CD8-positive, alpha-beta memory T cell (primary cell): Measurements from ENCODE around the gene CLNK. TPM values are rescaled to one million over a fixed set of nuclear protein-coding genes. Genes with fewer than 3 reads are reported as not detected.

Experiments used
- CTCF ChIA-PET: fragments of 350-600 bp; sonication (Branson Sonifier 250); formaldehyde crosslinking; loops from one replicate; lab custom pipeline; 2021; ENCODE audit warnings: antibody characterized with exemption; lab: Charles Lee
- POLR2A ChIA-PET: fragments of 350-600 bp; sonication (Branson Sonifier 250); formaldehyde crosslinking; loops from one replicate; lab custom pipeline; 2021; ENCODE audit warnings: antibody characterized with exemption; lab: Charles Lee
- DNase-seq, 5 donors: peaks; one replicate each; pipeline versions ENCODE4 v3.0.0 to v3.0.0-alpha.2; 2020 to 2022; ENCODE audit warnings: mixed read lengths in 1 of 5
- H3K27ac ChIP-seq: one replicate; pipeline ENCODE4 v1.7.0; 2013; ENCODE audit warnings: low read depth, mild to moderate bottlenecking, low read length, moderate library complexity
- H3K27me3 ChIP-seq: 2 replicates; pipeline ENCODE4 v1.7.0; 2013; ENCODE audit warnings: low read length, mild to moderate bottlenecking; ENCODE audit not compliant: insufficient read depth, poor library complexity, severe bottlenecking
- H3K36me3 ChIP-seq: 2 replicates; pipeline ENCODE4 v1.7.0; 2013; ENCODE audit warnings: mild to moderate bottlenecking, low read length, moderate library complexity; ENCODE audit not compliant: insufficient read depth
- H3K4me1 ChIP-seq: 2 replicates; pipeline ENCODE4 v1.7.0; 2013; ENCODE audit warnings: mild to moderate bottlenecking, low read length, moderate library complexity; ENCODE audit not compliant: insufficient read depth
- H3K4me3 ChIP-seq: 2 replicates; pipeline ENCODE4 v1.7.0; 2013; ENCODE audit warnings: mild to moderate bottlenecking, low read length
- H3K9me3 ChIP-seq: 2 replicates; pipeline ENCODE4 v1.7.0; 2013; ENCODE audit warnings: mild to moderate bottlenecking, low read length
- H3K27ac Mint-ChIP-seq, 8 donors: one replicate each; pipeline ENCODE4 v1.8.0; 2020 to 2021; ENCODE audit warnings: mixed read lengths in 8 of 8, mild to moderate bottlenecking in 6 of 8, inconsistent platforms in 3 of 8, moderate library complexity in 3 of 8
- H3K27me3 Mint-ChIP-seq, 2 donors: one replicate each; pipeline ENCODE4 v1.8.0; 2020 to 2021; ENCODE audit warnings: mixed read lengths in 2 of 2, mild to moderate bottlenecking in 1 of 2, moderate library complexity in 1 of 2
- H3K36me3 Mint-ChIP-seq, 3 donors: one replicate each; pipeline ENCODE4 v1.8.0; 2020 to 2021; ENCODE audit warnings: mixed read lengths in 3 of 3, inconsistent platforms in 1 of 3, mild to moderate bottlenecking in 1 of 3
- H3K4me1 Mint-ChIP-seq, 3 donors: one replicate each; pipeline ENCODE4 v1.8.0; 2020 to 2021; ENCODE audit warnings: mixed read lengths in 3 of 3, inconsistent platforms in 1 of 3, mild to moderate bottlenecking in 1 of 3
- H3K4me3 Mint-ChIP-seq, 7 donors: one replicate each; pipeline ENCODE4 v1.8.0; 2020 to 2021; ENCODE audit warnings: mixed read lengths in 7 of 7, mild to moderate bottlenecking in 6 of 7, moderate library complexity in 4 of 7, inconsistent platforms in 2 of 7
- H3K9me3 Mint-ChIP-seq, 5 donors: one replicate each; pipeline ENCODE4 v1.8.0; 2020 to 2022; ENCODE audit warnings: mixed read lengths in 5 of 5, mild to moderate bottlenecking in 3 of 5, moderate library complexity in 2 of 5, inconsistent platforms in 1 of 5
- polyA plus RNA-seq: library from polyadenylated mRNA; unstranded; fragments of 300-500 nt; fragmentation: Illumina TruSeq; gene quantifications from one replicate; pipeline ENCODE4 v1.2.3, GENCODE V29; 2021
- total RNA-seq, 2 experiments: library from RNA; stranded (reverse); gene quantifications; one replicate each; pipeline ENCODE4 v1.2.3, GENCODE V29; 2021

Gene CLNK
- total and polyA plus RNA-seq, 3 experiments from 2014 or later = 0.11 to 0.31 TPM; not detected in 1

- CTCF ChIA-PET = no interaction called here
- no peak for DNase-seq
- Histone ChIP-seq H3K4me1 (no peaks in the 10 kb centered on the region), H3K27ac (no peak overlapping the region), H3K9me3 (no peaks in the 10 kb centered on the region), H3K36me3 (no peaks in the 10 kb centered on the region), H3K27me3 (no peaks in the 10 kb centered on the region), H3K4me3 (no peak overlapping the region)
- POLR2A ChIA-PET = no interaction called here
- peaks cover 0 to under 1% (median 0%) of the 10 kb centered on the region in 5 donors for H3K9me3 Mint-ChIP-seq
- H3K27me3 Mint-ChIP-seq = no peaks in the 10 kb centered on the region
- no peaks in the 10 kb centered on the region for H3K4me1 Mint-ChIP-seq
- no peaks in the 10 kb centered on the region for H3K36me3 Mint-ChIP-seq
- no peak overlapping the region for H3K27ac Mint-ChIP-seq
- H3K4me3 Mint-ChIP-seq = no peak overlapping the region
Observed at GRCh38 chr4:10698172-10698571, 13.6 kb upstream of the CLNK start.

- H3K36me3 Mint-ChIP-seq = no peaks in the 10 kb centered on the region
- no peaks in the 10 kb centered on the region for H3K4me1 ChIP-seq
- peaks cover 0 to 3% (median 0%) of the 10 kb centered on the region in 5 donors for H3K9me3 Mint-ChIP-seq
- no peaks in the 10 kb centered on the region for H3K27me3 Mint-ChIP-seq
- H3K9me3 ChIP-seq = no peaks in the 10 kb centered on the region
- no peak for DNase-seq
- no peaks in the 10 kb centered on the region for H3K27me3 ChIP-seq
- H3K4me3 ChIP-seq = no peak overlapping the region
- no peak overlapping the region for H3K27ac Mint-ChIP-seq
- H3K4me3 Mint-ChIP-seq = no peak overlapping the region
- CTCF ChIA-PET = no interaction called here
- H3K27ac ChIP-seq = no peak overlapping the region
- POLR2A ChIA-PET = no interaction called here
- H3K36me3 ChIP-seq = no peaks in the 10 kb centered on the region
- H3K4me1 Mint-ChIP-seq = no peaks in the 10 kb centered on the region
Observed at GRCh38 chr4:10697086-10697485, 12.5 kb upstream of the CLNK start.

- no peaks in the 10 kb centered on the region for H3K4me1 Mint-ChIP-seq
- Histone ChIP-seq H3K4me3 (no peak overlapping the region), H3K4me1 (no peaks in the 10 kb centered on the region), H3K27ac (no peak overlapping the region), H3K27me3 (no peaks in the 10 kb centered on the region), H3K9me3 (no peaks in the 10 kb centered on the region), H3K36me3 (no peaks in the 10 kb centered on the region)
- no peak overlapping the region for H3K27ac Mint-ChIP-seq
- peaks cover 0 to 3% (median 0%) of the 10 kb centered on the region in 5 donors for H3K9me3 Mint-ChIP-seq
- no peaks in the 10 kb centered on the region for H3K27me3 Mint-ChIP-seq
- H3K36me3 Mint-ChIP-seq = no peaks in the 10 kb centered on the region
- CTCF ChIA-PET = no interaction called here
- no peak overlapping the region for H3K4me3 Mint-ChIP-seq
- no peak for DNase-seq
- POLR2A ChIA-PET = no interaction called here
Observed at GRCh38 chr4:10696253-10696652, 11.7 kb upstream of the CLNK start.

GRCh38 chr4:10694828-10695209 is 10.3 kb upstream of the CLNK start:
- Histone ChIP-seq H3K27me3 (no peaks in the 10 kb centered on the region), H3K9me3 (no peaks in the 10 kb centered on the region), H3K27ac (no peak overlapping the region), H3K4me1 (no peaks in the 10 kb centered on the region), H3K4me3 (no peak overlapping the region), H3K36me3 (no peaks in the 10 kb centered on the region)
- no peaks in the 10 kb centered on the region for H3K36me3 Mint-ChIP-seq
- POLR2A ChIA-PET = no interaction called here
- no peak for DNase-seq
- no peak overlapping the region for H3K4me3 Mint-ChIP-seq
- CTCF ChIA-PET = no interaction called here
- H3K27me3 Mint-ChIP-seq = no peaks in the 10 kb centered on the region
- H3K27ac Mint-ChIP-seq = no peak overlapping the region
- no peaks in the 10 kb centered on the region for H3K4me1 Mint-ChIP-seq
- peaks cover 0 to 3% (median 0%) of the 10 kb centered on the region in 5 donors for H3K9me3 Mint-ChIP-seq

GRCh38 chr4:10694151-10694827 is 9.7 kb upstream of the CLNK start:
- DNase-seq = no peak
- H3K4me3 ChIP-seq = no peak overlapping the region
- H3K36me3 ChIP-seq = no peaks in the 10 kb centered on the region
- no peaks in the 10 kb centered on the region for H3K36me3 Mint-ChIP-seq
- H3K9me3 ChIP-seq = no peaks in the 10 kb centered on the region
- no peak overlapping the region for H3K27ac ChIP-seq
- no peaks in the 10 kb centered on the region for H3K4me1 Mint-ChIP-seq
- CTCF ChIA-PET = no interaction called here
- no peaks in the 10 kb centered on the region for H3K27me3 Mint-ChIP-seq
- no peak overlapping the region for H3K4me3 Mint-ChIP-seq
- peak overlapping the region in 1 of 8 donors; percentile 16 for H3K27ac Mint-ChIP-seq
- H3K27me3 ChIP-seq = no peaks in the 10 kb centered on the region
- POLR2A ChIA-PET = no interaction called here
- no peaks in the 10 kb centered on the region for H3K4me1 ChIP-seq
- peaks cover 0 to 3% (median 0%) of the 10 kb centered on the region in 5 donors for H3K9me3 Mint-ChIP-seq

- H3K4me1 ChIP-seq = no peaks in the 10 kb centered on the region
- no peaks in the 10 kb centered on the region for H3K36me3 ChIP-seq
- Mint-ChIP-seq H3K27ac (no peak overlapping the region), H3K4me1 (no peaks in the 10 kb centered on the region), H3K36me3 (no peaks in the 10 kb centered on the region), H3K9me3 (peaks cover 0 to 3% (median 0%) of the 10 kb centered on the region in 5 donors), H3K4me3 (no peak overlapping the region), H3K27me3 (no peaks in the 10 kb centered on the region)
- H3K4me3 ChIP-seq = no peak overlapping the region
- ChIA-PET POLR2A (no interaction called here), CTCF (no interaction called here)
- no peaks in the 10 kb centered on the region for H3K27me3 ChIP-seq
- H3K27ac ChIP-seq = no peak overlapping the region
- no peak for DNase-seq
- no peaks in the 10 kb centered on the region for H3K9me3 ChIP-seq
Observed at GRCh38 chr4:10691651-10692050, 7.1 kb upstream of the CLNK start.

GRCh38 chr4:10690185-10690907 is 5.8 kb upstream of the CLNK start:
- no peaks in the 10 kb centered on the region for H3K27me3 Mint-ChIP-seq
- CTCF ChIA-PET = no interaction called here
- no peak for DNase-seq
- Histone ChIP-seq H3K36me3 (no peaks in the 10 kb centered on the region), H3K27ac (no peak overlapping the region), H3K27me3 (no peaks in the 10 kb centered on the region), H3K4me1 (no peaks in the 10 kb centered on the region), H3K9me3 (no peaks in the 10 kb centered on the region), H3K4me3 (no peak overlapping the region)
- no peak overlapping the region for H3K27ac Mint-ChIP-seq
- no peaks in the 10 kb centered on the region for H3K36me3 Mint-ChIP-seq
- H3K4me3 Mint-ChIP-seq = no peak overlapping the region
- no peaks in the 10 kb centered on the region for H3K4me1 Mint-ChIP-seq
- POLR2A ChIA-PET = no interaction called here
- H3K9me3 Mint-ChIP-seq = peaks cover 0 to 3% (median 0%) of the 10 kb centered on the region in 5 donors

GRCh38 chr4:10688846-10689245 is 4.3 kb upstream of the CLNK start:
- Mint-ChIP-seq H3K4me3 (no peak overlapping the region), H3K27ac (peak overlapping the region in 1 of 8 donors; percentile 67), H3K4me1 (peaks cover 0 to 3% (median 0%) of the 10 kb centered on the region in 3 donors), H3K9me3 (peaks cover 0 to 3% (median 0%) of the 10 kb centered on the region in 5 donors), H3K27me3 (no peaks in the 10 kb centered on the region), H3K36me3 (no peaks in the 10 kb centered on the region)
- Histone ChIP-seq H3K27ac (no peak overlapping the region), H3K4me1 (no peaks in the 10 kb centered on the region), H3K9me3 (no peaks in the 10 kb centered on the region), H3K27me3 (no peaks in the 10 kb centered on the region), H3K36me3 (no peaks in the 10 kb centered on the region), H3K4me3 (no peak overlapping the region)
- DNase-seq = no peak
- POLR2A ChIA-PET = no interaction called here
- CTCF ChIA-PET = no interaction called here
